HG03159 (cell line): ENCODE results near the gene CALN1.
"Not testable (repeated sequence)": the region's sequence is repeated elsewhere in the genome, so short reads cannot be mapped to it uniquely, and the experiment has no call there.

Experiments used
- ATAC-seq: cut with Tn5 transposase; IDR thresholded peaks from one replicate; pipeline ENCODE4 v1.9.1; 2021; ENCODE audit warnings: mild to moderate bottlenecking, moderate library complexity; ENCODE audit not compliant: unreplicated experiment

The CALN1 gene

GRCh38 chr7:71990138-71990462 lies 422.0 kb downstream of the CALN1 start:
- ATAC-seq: no peak

- no peak for ATAC-seq
Measured at GRCh38 chr7:71988201-71988600, 423.9 kb downstream of the CALN1 start.

- no peak for ATAC-seq
Measured at GRCh38 chr7:71987200-71987767, 424.9 kb downstream of the CALN1 start.

GRCh38 chr7:71984348-71984747 lies 427.8 kb downstream of the CALN1 start:
- no peak for ATAC-seq

- no peak for ATAC-seq
Measured at GRCh38 chr7:71982851-71983250, 429.3 kb downstream of the CALN1 start.

- no peak for ATAC-seq
Measured at GRCh38 chr7:71976645-71977044, 435.5 kb downstream of the CALN1 start.

GRCh38 chr7:71974611-71975010 lies 437.5 kb downstream of the CALN1 start:
- no peak for ATAC-seq

- ATAC-seq: no peak
Measured at GRCh38 chr7:71972534-71972933, 439.6 kb downstream of the CALN1 start.

GRCh38 chr7:71970725-71971124 lies 441.4 kb downstream of the CALN1 start:
- no peak for ATAC-seq

- no peak for ATAC-seq
Measured at GRCh38 chr7:71962636-71963035, 449.5 kb downstream of the CALN1 start.

GRCh38 chr7:71961283-71961682 lies 450.9 kb downstream of the CALN1 start:
- no peak for ATAC-seq

GRCh38 chr7:71942115-71942514 lies 470.0 kb downstream of the CALN1 start:
- no peak for ATAC-seq

- ATAC-seq: no peak
Measured at GRCh38 chr7:71937840-71938371, 474.2 kb downstream of the CALN1 start.

- ATAC-seq: no peak
Measured at GRCh38 chr7:71935674-71936073, 476.5 kb downstream of the CALN1 start.

GRCh38 chr7:71933426-71933825 lies 478.7 kb downstream of the CALN1 start:
- ATAC-seq: no peak

- ATAC-seq: no peak
Measured at GRCh38 chr7:71925663-71926062, 486.5 kb downstream of the CALN1 start.

- ATAC-seq: not testable (repeated sequence)
Measured at GRCh38 chr7:71914204-71914603, 497.9 kb downstream of the CALN1 start.

- ATAC-seq: no peak
Measured at GRCh38 chr7:71912476-71912875, 499.7 kb downstream of the CALN1 start.

GRCh38 chr7:71911051-71911450 lies 501.1 kb downstream of the CALN1 start:
- ATAC-seq: no peak

GRCh38 chr7:71905821-71906220 lies 506.3 kb downstream of the CALN1 start:
- no peak for ATAC-seq

- ATAC-seq: no peak
Measured at GRCh38 chr7:71904484-71904883, 507.7 kb downstream of the CALN1 start.

GRCh38 chr7:71900556-71900955 lies 511.6 kb downstream of the CALN1 start:
- ATAC-seq: no peak

- no peak for ATAC-seq
Measured at GRCh38 chr7:71896535-71896934, 515.6 kb downstream of the CALN1 start.
